HUES48 (cell line): ENCODE measurements around the gene DBF4B.
A peak's percentile ranks its signal among the peaks of the same experiment; 100 is the strongest.
"Not testable (repeated sequence)": the region's sequence is repeated elsewhere in the genome, so short reads cannot be mapped to it uniquely, and the experiment has no call there.

ENCODE experiments used
- H3K27ac ChIP-seq: one replicate; pipeline ENCODE4 v1.7.0; 2013; ENCODE audit warnings: low read depth, low read length, inconsistent platforms
- H3K27me3 ChIP-seq: 2 replicates; pipeline ENCODE4 v1.6.1; 2013; ENCODE audit warnings: mild to moderate bottlenecking, low read length; ENCODE audit not compliant: control insufficient read depth, insufficient read depth
- H3K36me3 ChIP-seq: 2 replicates; pipeline ENCODE4 v1.6.1; 2013; ENCODE audit warnings: low read length; ENCODE audit not compliant: control insufficient read depth, insufficient read depth
- H3K4me1 ChIP-seq: 2 replicates; pipeline ENCODE4 v1.6.1; 2013; ENCODE audit warnings: mild to moderate bottlenecking, low read length; ENCODE audit not compliant: control insufficient read depth, insufficient read depth
- H3K4me3 ChIP-seq: 2 replicates; pipeline ENCODE4 v1.5.1; 2013; ENCODE audit warnings: mild to moderate bottlenecking, low read depth, low read length
- H3K9ac ChIP-seq: 2 replicates; pipeline ENCODE4 v1.6.1; 2013; ENCODE audit warnings: mild to moderate bottlenecking, low read depth, low read length, moderate library complexity
- H3K9me3 ChIP-seq: 2 replicates; pipeline ENCODE4 v1.6.1; 2013; ENCODE audit warnings: low read length; ENCODE audit not compliant: control insufficient read depth, insufficient read depth

DBF4B gene

GRCh38 chr17:44708401-44709263 is at the start of gene DBF4B:
Gene DBF4B, plus strand, starts transcription at chr17:44708665. Its CDS starts 156 bp downstream, at chr17:44708821.
- Histone ChIP-seq H3K27ac (peak within 1 kb of the TSS; percentile 87), H3K4me3 (peak within 1 kb of the TSS; percentile 88), H3K27me3 (no peaks in the 10 kb centered on the region), H3K9me3 (no peaks in the 10 kb centered on the region), H3K36me3 (peaks cover 2% of the 10 kb centered on the region; the same call in 1 of the 2 replicates), H3K4me1 (peaks cover 7% of the 10 kb centered on the region; the same call in 1 of the 2 replicates), H3K9ac (peak within 1 kb of the TSS; percentile 81)

- Histone ChIP-seq H3K27me3 (peaks cover 11% of the 10 kb centered on the region), H3K36me3 (no peaks in the 10 kb centered on the region), H3K9me3 (no peaks in the 10 kb centered on the region), H3K9ac (no peak overlapping the region), H3K4me3 (no peak overlapping the region), H3K4me1 (no peaks in the 10 kb centered on the region), H3K27ac (no peak overlapping the region)
Measured at GRCh38 chr17:44661835-44662234, 46.6 kb upstream of the DBF4B start.

- Histone ChIP-seq H3K9ac (no peak overlapping the region), H3K4me1 (no peaks in the 10 kb centered on the region), H3K27ac (no peak overlapping the region), H3K4me3 (no peak overlapping the region), H3K9me3 (no peaks in the 10 kb centered on the region), H3K27me3 (no peaks in the 10 kb centered on the region), H3K36me3 (no peaks in the 10 kb centered on the region)
Measured at GRCh38 chr17:44663095-44663494, 45.4 kb upstream of the DBF4B start.

GRCh38 chr17:44664867-44665266 is 43.6 kb upstream of the DBF4B start:
- no peak overlapping the region for H3K4me3 ChIP-seq
- H3K27ac ChIP-seq = no peak overlapping the region
- H3K9ac ChIP-seq = no peak overlapping the region
- no peaks in the 10 kb centered on the region for H3K36me3 ChIP-seq
- H3K9me3 ChIP-seq = no peaks in the 10 kb centered on the region
- no peaks in the 10 kb centered on the region for H3K4me1 ChIP-seq
- H3K27me3 ChIP-seq = no peaks in the 10 kb centered on the region

GRCh38 chr17:44666006-44666405 is 42.5 kb upstream of the DBF4B start:
- Histone ChIP-seq H3K4me1 (no peaks in the 10 kb centered on the region), H3K9me3 (no peaks in the 10 kb centered on the region), H3K36me3 (no peaks in the 10 kb centered on the region), H3K4me3 (no peak overlapping the region), H3K9ac (no peak overlapping the region), H3K27me3 (no peaks in the 10 kb centered on the region), H3K27ac (no peak overlapping the region)

GRCh38 chr17:44672479-44673093 is 35.9 kb upstream of the DBF4B start:
- Histone ChIP-seq H3K4me3 (no peak overlapping the region), H3K36me3 (0 out of 2 replicates have a peak, but pooled peaks cover 5% of the 10 kb centered on the region), H3K9ac (no peak overlapping the region), H3K9me3 (no peaks in the 10 kb centered on the region), H3K27me3 (no peaks in the 10 kb centered on the region), H3K27ac (no peak overlapping the region), H3K4me1 (no peaks in the 10 kb centered on the region)

- no peak overlapping the region for H3K9ac ChIP-seq
- H3K4me3 ChIP-seq = no peak overlapping the region
- H3K27me3 ChIP-seq = no peaks in the 10 kb centered on the region
- H3K9me3 ChIP-seq = no peaks in the 10 kb centered on the region
- H3K27ac ChIP-seq = no peak overlapping the region
- peaks cover 17% of the 10 kb centered on the region; the same call in 1 of the 2 replicates for H3K36me3 ChIP-seq
- H3K4me1 ChIP-seq = no peaks in the 10 kb centered on the region
Measured at GRCh38 chr17:44673893-44674292, 34.6 kb upstream of the DBF4B start.

GRCh38 chr17:44677136-44677535 is 31.3 kb upstream of the DBF4B start:
- Histone ChIP-seq H3K9ac (no peak overlapping the region), H3K27ac (no peak overlapping the region), H3K4me1 (no peaks in the 10 kb centered on the region), H3K4me3 (no peak overlapping the region), H3K27me3 (no peaks in the 10 kb centered on the region), H3K36me3 (peaks cover 43% of the 10 kb centered on the region), H3K9me3 (no peaks in the 10 kb centered on the region)

- H3K4me3 ChIP-seq, H3K27ac ChIP-seq, H3K9ac ChIP-seq, H3K27me3 ChIP-seq, H3K4me1 ChIP-seq, H3K9me3 ChIP-seq: not testable (repeated sequence)
- H3K36me3 ChIP-seq = peaks cover 56% of the 10 kb centered on the region
Measured at GRCh38 chr17:44683303-44683702, 25.2 kb upstream of the DBF4B start.

GRCh38 chr17:44687756-44688155 is 20.7 kb upstream of the DBF4B start:
- Histone ChIP-seq H3K27me3 (no peaks in the 10 kb centered on the region), H3K36me3 (peaks cover 21% of the 10 kb centered on the region), H3K9ac (no peak overlapping the region), H3K4me3 (no peak overlapping the region), H3K4me1 (0 out of 2 replicates have a peak, but pooled peaks cover 2% of the 10 kb centered on the region), H3K27ac (no peak overlapping the region), H3K9me3 (no peaks in the 10 kb centered on the region)

- no peak overlapping the region for H3K27ac ChIP-seq
- peak overlapping the region; percentile 98 for H3K4me3 ChIP-seq
- H3K9me3 ChIP-seq = no peaks in the 10 kb centered on the region
- H3K27me3 ChIP-seq = no peaks in the 10 kb centered on the region
- peaks cover 16% of the 10 kb centered on the region; the same call in 1 of the 2 replicates for H3K36me3 ChIP-seq
- no peak overlapping the region for H3K9ac ChIP-seq
- H3K4me1 ChIP-seq = 0 out of 2 replicates have a peak, but pooled peaks cover 2% of the 10 kb centered on the region
Measured at GRCh38 chr17:44688200-44688599, 20.3 kb upstream of the DBF4B start.
